HepG2 (cell line): ENCODE results near the gene ARIH1.

Source experiments
- CTCF ChIP-seq: sonication (generic); formaldehyde crosslinking; IDR thresholded peaks from 2 replicates; pipeline ENCODE4 v1.5.0; 2020; ENCODE audit warnings: mild to moderate bottlenecking, missing genetic modification reagents, moderate library complexity
- EP300 ChIP-seq, 3 experiments: sonication (generic) in 1 of 3; formaldehyde crosslinking in 1 of 3; IDR thresholded peaks; 2 replicates each; pipeline versions ENCODE4 v1.5.1 to v1.6.1; 2011 to 2020; ENCODE audit warnings: low read depth in 2 of 3, low read length in 2 of 3, borderline replicate concordance in 1 of 3, improper control_type of control experiment in 1 of 3, mild to moderate bottlenecking in 1 of 3, missing genetic modification reagents in 1 of 3, moderate library complexity in 1 of 3
- HDAC2 ChIP-seq: sonication (generic); formaldehyde crosslinking; IDR thresholded peaks from 2 replicates; pipeline ENCODE4 v1.4.0; 2020; ENCODE audit warnings: missing genetic modification reagents
- LBX2 ChIP-seq: sonication (generic); formaldehyde crosslinking; IDR thresholded peaks from 2 replicates; pipeline ENCODE4 v1.5.0; 2020; ENCODE audit warnings: missing genetic modification reagents, mild to moderate bottlenecking, borderline replicate concordance
- MAFK ChIP-seq, 2 experiments: IDR thresholded peaks in 1 of 2; conservative IDR thresholded peaks in 1 of 2; 2 replicates each; pipeline ENCODE4 v1.6.1; 2011; ENCODE audit warnings: improper control_type of control experiment in 2 of 2, low read length in 2 of 2
- POLR2A ChIP-seq, 2 experiments: IDR thresholded peaks; 2 replicates each; pipeline ENCODE4 v1.6.1; 2011; ENCODE audit warnings: low read depth in 2 of 2, low read length in 2 of 2, mild to moderate bottlenecking in 1 of 2, moderate library complexity in 1 of 2; ENCODE audit not compliant: insufficient read depth in 1 of 2
- TBL1XR1 ChIP-seq: fragments of 150-350 bp; IDR thresholded peaks from 2 replicates; pipeline ENCODE4 v1.6.1; 2014; ENCODE audit warnings: borderline replicate concordance, low read length; ENCODE audit not compliant: partially characterized antibody
- TMF1 ChIP-seq: sonication (generic); formaldehyde crosslinking; IDR thresholded peaks from 2 replicates; pipeline ENCODE4 v1.8.1; 2022; ENCODE audit warnings: low read depth, missing genetic modification reagents
- ZNF557 ChIP-seq: sonication (generic); formaldehyde crosslinking; IDR thresholded peaks from 2 replicates; pipeline ENCODE4 v1.4.0; 2020; ENCODE audit warnings: missing genetic modification reagents
- ZNF75D ChIP-seq: sonication (generic); formaldehyde crosslinking; IDR thresholded peaks from 2 replicates; pipeline ENCODE4 v1.8.1; 2023; ENCODE audit warnings: missing genetic modification reagents, mild to moderate bottlenecking, borderline replicate concordance

GRCh38 chr15:72534523-72534922 is 60.4 kb downstream of the ARIH1 start:
- TF ChIP-seq POLR2A (IDR thresholded peaks at IDR 0.05; ENCODE audit: insufficient read depth in 1 of 2, low read depth in 2 of 2, low read length in 2 of 2) (no peak), LBX2 (no peak), HDAC2 (CRISPR knock-in tag) (no peak), ZNF557 (CRISPR knock-in tag) (no peak), CTCF (no peak), EP300 (IDR thresholded peaks at IDR 0.05; ENCODE audit: low read depth in 2 of 2, low read length in 2 of 2) (no peak), EP300 (CRISPR knock-in tag; IDR thresholded peaks at IDR 0.05; ENCODE audit: borderline replicate concordance) (no peak), ZNF75D (CRISPR knock-in tag) (no peak), MAFK (conservative IDR thresholded peaks at IDR 0.05 in 1 of 2, IDR thresholded peaks at IDR 0.05 in 1 of 2; ENCODE audit: low read length in 2 of 2) (no peak), TBL1XR1 (no peak), TMF1 (CRISPR knock-in tag) (no peak)
